K562 (cell line): ENCODE measurements around the gene APOBEC3F. TPM values are rescaled to one million over a fixed set of nuclear protein-coding genes. Genes with fewer than 3 reads are reported as not detected.
A peak's percentile ranks its signal among the peaks of the same experiment; 100 is the strongest.

ENCODE experiments used
- CBFA2T3 ChIP-seq: fragments of 450-650 bp; IDR thresholded peaks from 2 replicates; pipeline ENCODE4 v1.6.1; 2017
- ESRRA ChIP-seq: fragments of 450-650 bp; IDR thresholded peaks from 2 replicates; pipeline ENCODE4 v1.6.1; 2014; ENCODE audit warnings: low read depth, mild to moderate bottlenecking, moderate library complexity, borderline replicate concordance
- GATAD2B ChIP-seq: fragments of 450-650 bp; IDR thresholded peaks from 2 replicates; pipeline ENCODE4 v1.6.1; 2017; ENCODE audit warnings: mild to moderate bottlenecking, borderline replicate concordance
- MAZ ChIP-seq, 2 experiments: fragments of 450-650 bp in 1 of 2; sonication (generic) in 1 of 2; formaldehyde crosslinking; IDR thresholded peaks in 1 of 2; conservative IDR thresholded peaks in 1 of 2; 2 replicates each; pipeline versions ENCODE4 v1.4.0 to v1.5.0; 2020; ENCODE audit warnings: mild to moderate bottlenecking in 1 of 2, missing genetic modification reagents in 1 of 2
- POLR2B ChIP-seq: fragments of 450-650 bp; IDR thresholded peaks from 2 replicates; pipeline ENCODE4 v1.6.1; 2018; ENCODE audit warnings: low read depth; ENCODE audit not compliant: partially characterized antibody
- POLR3G ChIP-seq: IDR thresholded peaks from 2 replicates; pipeline ENCODE4 v1.6.1; 2011; ENCODE audit not compliant: insufficient read length, insufficient replicate concordance; ENCODE audit errors: extremely low read depth
- RAD21 ChIP-seq, 2 experiments: fragments of 250-450 bp in 1 of 2; fragments of 450-650 bp in 1 of 2; sonication (Bioruptor Pico) in 1 of 2; formaldehyde crosslinking in 1 of 2; IDR thresholded peaks in 1 of 2; conservative IDR thresholded peaks in 1 of 2; 2 replicates each; pipeline versions ENCODE4 v1.4.0 to v1.8.0; 2020 to 2022; ENCODE audit warnings: mild to moderate bottlenecking in 2 of 2, moderate library complexity in 1 of 2
- SUPT5H ChIP-seq: fragments of 450-650 bp; IDR thresholded peaks from 2 replicates; pipeline ENCODE4 v1.6.1; 2016
- TAF1 ChIP-seq: IDR thresholded peaks from 2 replicates; pipeline ENCODE4 v1.6.1; 2011; ENCODE audit warnings: mild to moderate bottlenecking, low read length, moderate library complexity; ENCODE audit not compliant: insufficient read depth, control insufficient read depth, severe bottlenecking; ENCODE audit errors: extremely low read depth
- TEAD4 ChIP-seq, 2 experiments: sonication (generic) in 1 of 2; formaldehyde crosslinking in 1 of 2; IDR thresholded peaks; 2 replicates each; pipeline versions ENCODE4 v1.6.1 to v1.8.0; 2012 to 2022; ENCODE audit warnings: borderline replicate concordance in 1 of 2, inconsistent platforms in 1 of 2, low read length in 1 of 2, mild to moderate bottlenecking in 1 of 2, missing genetic modification reagents in 1 of 2
- ZNF175 ChIP-seq: fragments of 200-800 bp; sonication (Bioruptor generic); IDR thresholded peaks from 2 replicates; pipeline ENCODE4 v1.6.1; 2016; ENCODE audit warnings: low read depth, mild to moderate bottlenecking, missing genetic modification characterization, missing compliant biosample characterization
- ZNF263 ChIP-seq: sonication (generic); formaldehyde crosslinking; IDR thresholded peaks from 2 replicates; pipeline ENCODE4 v1.8.0; 2022; ENCODE audit warnings: mild to moderate bottlenecking, missing genetic modification reagents, borderline replicate concordance
- ZNF282 ChIP-seq: sonication (generic); formaldehyde crosslinking; IDR thresholded peaks from 2 replicates; pipeline ENCODE4 v1.8.1; 2023; ENCODE audit warnings: missing genetic modification reagents
- ZNF354B ChIP-seq: fragments of 250-450 bp; sonication (Bioruptor Pico); IDR thresholded peaks from 2 replicates; pipeline ENCODE4 v1.4.0; 2020
- ZNF75A ChIP-seq: fragments of 450-650 bp; formaldehyde crosslinking; IDR thresholded peaks from 2 replicates; pipeline ENCODE4 v1.4.0; 2020; ENCODE audit warnings: mild to moderate bottlenecking
- ZNF780A ChIP-seq: fragments of 250-450 bp; sonication (Bioruptor Pico); IDR thresholded peaks from 2 replicates; pipeline ENCODE4 v1.5.0; 2021; ENCODE audit warnings: mild to moderate bottlenecking
- polyA plus RNA-seq, 8 experiments: library from polyadenylated mRNA; depleted of rRNA in 4 of 8; stranded (reverse) in 5 of 8; unstranded in 3 of 8; fragments of >200 nt; fragmentation: Nextera tagmentation in 2 of 8; fragmentation: Illumina TruSeq in 1 of 8; extraction: Ambion mirVana in 2 of 8; extraction: Trizol in 1 of 8; gene quantifications; 2 replicates each; pipeline versions ENCODE4 v1.2.1 to v1.2.3, GENCODE V29; 2011 to 2014; ENCODE audit warnings: inconsistent platforms in 1 of 8, missing spikeins in 1 of 8
- total RNA-seq, 7 experiments: library from RNA; depleted of rRNA in 6 of 7; stranded (reverse); fragments of >200 nt in 6 of 7; fragmentation: Illumina TruSeq in 2 of 7; extraction: Trizol in 2 of 7; gene quantifications; 2 replicates each; pipeline versions ENCODE4 v1.2.1 to v1.2.3, GENCODE V29; 2011 to 2021; ENCODE audit warnings: low replicate concordance in 1 of 7
- TF ChIP-seq, protein P1 (sequence below), 2 experiments: fragments of 150-350 bp in 1 of 2; IDR thresholded peaks; 2 replicates each; pipeline ENCODE4 v1.6.1; 2012 to 2016; ENCODE audit warnings: low read depth in 2 of 2, low read length in 2 of 2, mild to moderate bottlenecking in 1 of 2, moderate library complexity in 1 of 2
- TF ChIP-seq, protein P2 (sequence below): fragments of 450-650 bp; formaldehyde crosslinking; IDR thresholded peaks from 2 replicates; pipeline ENCODE4 v1.4.0; 2022; ENCODE audit warnings: missing genetic modification characterization

APOBEC3F gene
- total and polyA plus RNA-seq, 9 of the 15 experiments (the other 6 are each of a cell fraction or from before 2014, with no cell fraction given), result 1.1 to 3.3 (median 1.9) TPM

DNA sequence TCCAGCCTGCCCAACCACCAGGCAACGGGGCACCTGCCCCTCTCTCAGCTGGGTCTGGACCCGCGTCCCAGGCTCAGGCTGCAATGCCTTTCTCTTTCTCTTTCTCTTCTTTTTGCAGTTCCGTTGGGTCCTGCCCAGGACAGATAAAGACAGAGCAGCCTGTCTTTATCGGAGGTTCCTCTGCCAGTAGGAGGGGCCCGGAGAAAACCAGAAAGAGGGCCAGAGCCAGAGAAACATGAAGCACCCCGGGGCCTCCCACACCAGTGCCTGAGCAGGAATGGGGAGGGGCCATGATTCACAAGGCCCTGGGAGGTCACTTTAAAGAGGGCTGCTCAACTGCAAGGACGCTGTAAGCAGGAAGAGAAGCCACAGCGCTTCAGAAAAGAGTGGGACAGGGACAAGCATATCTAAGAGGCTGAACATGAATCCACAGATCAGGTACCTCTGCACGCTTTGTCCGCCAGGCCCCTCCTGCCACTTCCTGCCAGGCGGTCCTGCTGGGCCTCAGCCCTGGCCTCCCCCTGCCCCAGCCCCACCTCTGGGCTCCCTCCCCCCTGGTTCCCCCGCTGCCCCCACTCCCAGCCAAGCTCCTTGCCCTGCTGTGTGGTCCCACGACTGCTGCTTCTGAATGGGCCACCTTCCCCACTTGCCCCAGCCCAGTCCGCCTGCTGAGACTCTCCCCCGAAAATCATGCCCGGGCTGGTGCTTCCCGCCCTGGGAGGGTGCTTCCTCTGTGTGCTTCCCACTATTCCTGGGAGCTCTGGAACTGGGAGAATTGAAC is 26.5 kb upstream of the APOBEC3F start, which contains the start of gene APOBEC3C (continued):
- TF ChIP-seq, protein P1, sequence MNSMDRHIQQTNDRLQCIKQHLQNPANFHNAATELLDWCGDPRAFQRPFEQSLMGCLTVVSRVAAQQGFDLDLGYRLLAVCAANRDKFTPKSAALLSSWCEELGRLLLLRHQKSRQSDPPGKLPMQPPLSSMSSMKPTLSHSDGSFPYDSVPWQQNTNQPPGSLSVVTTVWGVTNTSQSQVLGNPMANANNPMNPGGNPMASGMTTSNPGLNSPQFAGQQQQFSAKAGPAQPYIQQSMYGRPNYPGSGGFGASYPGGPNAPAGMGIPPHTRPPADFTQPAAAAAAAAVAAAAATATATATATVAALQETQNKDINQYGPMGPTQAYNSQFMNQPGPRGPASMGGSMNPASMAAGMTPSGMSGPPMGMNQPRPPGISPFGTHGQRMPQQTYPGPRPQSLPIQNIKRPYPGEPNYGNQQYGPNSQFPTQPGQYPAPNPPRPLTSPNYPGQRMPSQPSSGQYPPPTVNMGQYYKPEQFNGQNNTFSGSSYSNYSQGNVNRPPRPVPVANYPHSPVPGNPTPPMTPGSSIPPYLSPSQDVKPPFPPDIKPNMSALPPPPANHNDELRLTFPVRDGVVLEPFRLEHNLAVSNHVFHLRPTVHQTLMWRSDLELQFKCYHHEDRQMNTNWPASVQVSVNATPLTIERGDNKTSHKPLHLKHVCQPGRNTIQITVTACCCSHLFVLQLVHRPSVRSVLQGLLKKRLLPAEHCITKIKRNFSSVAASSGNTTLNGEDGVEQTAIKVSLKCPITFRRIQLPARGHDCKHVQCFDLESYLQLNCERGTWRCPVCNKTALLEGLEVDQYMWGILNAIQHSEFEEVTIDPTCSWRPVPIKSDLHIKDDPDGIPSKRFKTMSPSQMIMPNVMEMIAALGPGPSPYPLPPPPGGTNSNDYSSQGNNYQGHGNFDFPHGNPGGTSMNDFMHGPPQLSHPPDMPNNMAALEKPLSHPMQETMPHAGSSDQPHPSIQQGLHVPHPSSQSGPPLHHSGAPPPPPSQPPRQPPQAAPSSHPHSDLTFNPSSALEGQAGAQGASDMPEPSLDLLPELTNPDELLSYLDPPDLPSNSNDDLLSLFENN (IDR thresholded peaks at IDR 0.05; ENCODE audit: low read depth in 2 of 2, low read length in 2 of 2), result no peak; a peak in 1 of 4 replicates
- TF ChIP-seq ESRRA (peak; percentile 44; the same call in 1 of the 2 replicates), ZNF282 (CRISPR knock-in tag) (no peak), RAD21 (CRISPR knock-in tag; conservative IDR thresholded peaks at IDR 0.05 in 1 of 2, IDR thresholded peaks at IDR 0.05 in 1 of 2) (peak; percentile 11 to 57; a peak in 2 of 4 replicates), MAZ (CRISPR knock-in tag; conservative IDR thresholded peaks at IDR 0.05 in 1 of 2, IDR thresholded peaks at IDR 0.05 in 1 of 2) (peak in 1 of 2 experiments; percentile 71; a peak in 3 of 4 replicates), POLR2B (peak; percentile 50), ZNF780A (CRISPR knock-in tag) (no peak), ZNF175 (CRISPR knock-in tag) (no peak), CBFA2T3 (peak; percentile 81), POLR3G (no peak), GATAD2B (no peak), SUPT5H (peak; percentile 73), ZNF354B (CRISPR knock-in tag) (no peak), ZNF263 (CRISPR knock-in tag) (peak; percentile 43; the same call in 1 of the 2 replicates), ZNF75A (no peak), TAF1 (peak; percentile 89), TEAD4 (IDR thresholded peaks at IDR 0.05; ENCODE audit: low read length) (peak; percentile 61; the same call in 1 of the 2 replicates), TEAD4 (CRISPR knock-in tag; IDR thresholded peaks at IDR 0.05; ENCODE audit: borderline replicate concordance) (no peak)
- TF ChIP-seq, protein P2, sequence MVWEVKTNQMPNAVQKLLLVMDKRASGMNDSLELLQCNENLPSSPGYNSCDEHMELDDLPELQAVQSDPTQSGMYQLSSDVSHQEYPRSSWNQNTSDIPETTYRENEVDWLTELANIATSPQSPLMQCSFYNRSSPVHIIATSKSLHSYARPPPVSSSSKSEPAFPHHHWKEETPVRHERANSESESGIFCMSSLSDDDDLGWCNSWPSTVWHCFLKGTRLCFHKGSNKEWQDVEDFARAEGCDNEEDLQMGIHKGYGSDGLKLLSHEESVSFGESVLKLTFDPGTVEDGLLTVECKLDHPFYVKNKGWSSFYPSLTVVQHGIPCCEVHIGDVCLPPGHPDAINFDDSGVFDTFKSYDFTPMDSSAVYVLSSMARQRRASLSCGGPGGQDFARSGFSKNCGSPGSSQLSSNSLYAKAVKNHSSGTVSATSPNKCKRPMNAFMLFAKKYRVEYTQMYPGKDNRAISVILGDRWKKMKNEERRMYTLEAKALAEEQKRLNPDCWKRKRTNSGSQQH (CRISPR knock-in tag), result no peak
